ENCODE measurements around the gene MS4A18.

DNA sequence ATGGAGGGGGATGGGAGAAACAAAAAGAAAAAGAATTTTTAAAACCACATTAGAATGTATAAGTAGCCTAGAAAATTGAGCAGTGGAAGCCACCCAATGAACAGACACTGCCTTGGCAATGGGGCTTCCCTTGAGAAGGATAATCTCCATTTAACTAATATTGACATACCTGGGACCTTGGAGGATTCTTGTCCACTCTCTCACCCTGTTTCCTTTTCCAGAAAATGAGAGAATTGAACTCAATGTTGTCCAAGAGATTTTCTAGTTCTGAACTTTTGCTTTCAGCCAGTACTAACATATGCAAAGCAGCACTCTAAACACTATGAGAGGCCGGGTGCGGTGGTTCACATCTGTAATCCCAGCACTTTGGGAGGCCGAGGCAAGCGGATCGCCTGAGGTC lies 24.6 kb upstream of the MS4A18 start:
- no peak for TF ChIP-seq EZH2 (IDR thresholded peaks at IDR 0.05; ENCODE audit: insufficient read depth, poor library complexity, severe bottlenecking)
- no peak for TF ChIP-seq EZH2phosphoT487 (IDR thresholded peaks at IDR 0.05; ENCODE audit: insufficient read depth, low read depth)
